Stomach (tissue), 9 donors: ENCODE results near the gene IDH3B. TPM values are rescaled to one million over a fixed set of nuclear protein-coding genes. Genes with fewer than 3 reads are reported as not detected.
"Not testable (repeated sequence)": the region's sequence is repeated elsewhere in the genome, so short reads cannot be mapped to it uniquely, and the experiment has no call there.

Experiments used
- DNase-seq, 2 donors: peaks; one replicate each; pipeline versions ENCODE4 v3.0.0 to v3.0.0-alpha.2; 2013 to 2019
- H3K27ac ChIP-seq, 5 donors: fragments of 200-600 bp in 4 of 5; sonication (generic) in 4 of 5; one replicate each; pipeline ENCODE4 v1.5.1; 2013 to 2019; ENCODE audit warnings: mild to moderate bottlenecking in 1 of 5, moderate library complexity in 1 of 5
- H3K27me3 ChIP-seq, 3 donors: fragments of 200-600 bp; sonication (generic); one replicate each; pipeline ENCODE4 v1.5.1; 2017 to 2019; ENCODE audit warnings: mixed run types in 1 of 3
- H3K36me3 ChIP-seq, 4 donors: fragments of 200-600 bp; sonication (generic); 1 replicate in 3 of 4; 2 replicates in 1 of 4; pipeline ENCODE4 v1.5.1; 2016 to 2019
- H3K4me1 ChIP-seq, 4 donors: fragments of 200-600 bp; sonication (generic); one replicate each; pipeline ENCODE4 v1.5.1; 2016 to 2019
- H3K4me3 ChIP-seq, 4 donors: fragments of 200-600 bp; sonication (generic) in 3 of 4; one replicate each; pipeline ENCODE4 v1.5.1; 2016 to 2019; ENCODE audit warnings: mild to moderate bottlenecking in 1 of 4
- H3K9me3 ChIP-seq, 4 donors: fragments of 200-600 bp; sonication (generic); one replicate each; pipeline ENCODE4 v1.5.1; 2016 to 2019
- EP300 ChIP-seq: sonication (generic); formaldehyde crosslinking; IDR thresholded peaks from one replicate; pipeline ENCODE4 v1.6.1; 2017; ENCODE audit warnings: antibody characterized with exemption
- POLR2A ChIP-seq, 4 donors: fragments of 450-650 bp; IDR thresholded peaks; one replicate each; pipeline ENCODE4 v1.6.1; 2016; ENCODE audit warnings: antibody characterized with exemption in 4 of 4, control low read depth in 2 of 4, mild to moderate bottlenecking in 1 of 4, moderate library complexity in 1 of 4
- POLR2AphosphoS5 ChIP-seq, 3 donors: sonication (generic); formaldehyde crosslinking; IDR thresholded peaks; one replicate each; pipeline ENCODE4 v1.6.1; 2016; ENCODE audit warnings: antibody characterized with exemption in 3 of 3
- WGBS, 5 donors: extraction: QIAGEN DNeasy Blood & Tissue Kit in 3 of 5; methylation state at CpG; one replicate each; pipeline versions ENCODE4 v1.1.5 to v1.1.7; 2013 to 2018; 5-methylcytosine and 5-hydroxymethylcytosine counted together
- intact Hi-C: fragments of 100-400 bp; cut with DNase I; formaldehyde crosslinking; loops from one replicate; pipeline ENCODE4 v1.15.1; 2023; ENCODE audit warnings: low total_unique reads
- polyA plus RNA-seq, 3 donors: library from polyadenylated mRNA; stranded (reverse); fragments of 200-250 nt; gene quantifications; one replicate each; pipeline ENCODE4 v1.2.3, GENCODE V29; 2013
- total RNA-seq, 5 donors: library from RNA; depleted of rRNA; stranded (reverse); fragments of >200 nt; gene quantifications; one replicate each; pipeline versions ENCODE4 v1.1.0 to v1.2.3, GENCODE V29; 2014 to 2016
- TF ChIP-seq, protein P1 (sequence below), 7 experiments: fragments of 450-650 bp in 4 of 7; fragments of 200-600 bp in 3 of 7; sonication (generic) in 3 of 7; IDR thresholded peaks; one replicate each; pipeline ENCODE4 v1.5.1; 2016 to 2019; ENCODE audit warnings: antibody characterized with exemption in 7 of 7, control low read depth in 2 of 7, mild to moderate bottlenecking in 1 of 7
- donor health status: healthy with polysubstance abuse.
- donor health status: Bipolar disorder and iron deficiency.
- donor health status: healthy.

IDH3B gene
- total and polyA plus RNA-seq, 8 donors: 1.8 to 134 (median 81.1) TPM

DNA sequence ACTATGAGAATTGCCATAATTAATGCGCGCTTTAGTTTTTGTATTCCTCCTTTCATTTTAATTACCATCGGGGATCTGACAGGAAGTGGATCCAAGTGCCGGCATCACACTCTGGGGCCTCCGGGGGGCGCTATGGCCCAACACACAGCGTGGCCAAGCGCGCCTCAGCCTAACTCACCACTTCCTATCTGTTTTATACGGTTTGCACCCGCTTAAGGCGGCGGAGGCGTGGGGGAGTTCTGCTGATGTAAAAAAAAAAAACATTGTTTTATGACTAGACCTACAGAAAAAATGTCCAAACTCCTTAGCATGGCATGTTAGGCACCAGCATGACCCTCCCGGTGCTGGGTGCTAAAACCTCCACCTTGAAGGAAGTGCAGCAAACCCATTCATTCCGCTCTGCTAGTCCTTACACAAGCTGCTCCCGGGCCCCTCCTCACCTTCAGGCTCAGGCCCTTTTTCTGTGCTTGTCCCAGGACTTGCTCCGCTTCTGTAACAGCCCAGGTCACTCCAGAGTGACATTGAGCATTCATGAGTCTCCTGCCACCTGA, 24.1 kb upstream of the IDH3B start:
- DNase-seq: peak; percentile 66 to 81
- Histone ChIP-seq H3K27ac (no peak overlapping the region), H3K27me3 (peaks cover 0 to 38% (median 9%) of the 10 kb centered on the region in 3 donors), H3K4me3 (no peak overlapping the region), H3K4me1 (peaks cover 0 to 20% (median 12%) of the 10 kb centered on the region in 4 donors), H3K9me3 (no peaks in the 10 kb centered on the region), H3K36me3 (no peaks in the 10 kb centered on the region)
- intact Hi-C loops: no loop called here
- WGBS, 5 donors: 15 to 23% (median 18%) methylated on average over 18 of the region's 18 CpGs
- TF ChIP-seq POLR2A (IDR thresholded peaks at IDR 0.05): no peak
- TF ChIP-seq POLR2AphosphoS5 (IDR thresholded peaks at IDR 0.05): no peak
- TF ChIP-seq, protein P1, sequence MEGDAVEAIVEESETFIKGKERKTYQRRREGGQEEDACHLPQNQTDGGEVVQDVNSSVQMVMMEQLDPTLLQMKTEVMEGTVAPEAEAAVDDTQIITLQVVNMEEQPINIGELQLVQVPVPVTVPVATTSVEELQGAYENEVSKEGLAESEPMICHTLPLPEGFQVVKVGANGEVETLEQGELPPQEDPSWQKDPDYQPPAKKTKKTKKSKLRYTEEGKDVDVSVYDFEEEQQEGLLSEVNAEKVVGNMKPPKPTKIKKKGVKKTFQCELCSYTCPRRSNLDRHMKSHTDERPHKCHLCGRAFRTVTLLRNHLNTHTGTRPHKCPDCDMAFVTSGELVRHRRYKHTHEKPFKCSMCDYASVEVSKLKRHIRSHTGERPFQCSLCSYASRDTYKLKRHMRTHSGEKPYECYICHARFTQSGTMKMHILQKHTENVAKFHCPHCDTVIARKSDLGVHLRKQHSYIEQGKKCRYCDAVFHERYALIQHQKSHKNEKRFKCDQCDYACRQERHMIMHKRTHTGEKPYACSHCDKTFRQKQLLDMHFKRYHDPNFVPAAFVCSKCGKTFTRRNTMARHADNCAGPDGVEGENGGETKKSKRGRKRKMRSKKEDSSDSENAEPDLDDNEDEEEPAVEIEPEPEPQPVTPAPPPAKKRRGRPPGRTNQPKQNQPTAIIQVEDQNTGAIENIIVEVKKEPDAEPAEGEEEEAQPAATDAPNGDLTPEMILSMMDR (IDR thresholded peaks at IDR 0.05): peak in 5 of 7 experiments; percentile 16 to 53 (median 32)

DNA sequence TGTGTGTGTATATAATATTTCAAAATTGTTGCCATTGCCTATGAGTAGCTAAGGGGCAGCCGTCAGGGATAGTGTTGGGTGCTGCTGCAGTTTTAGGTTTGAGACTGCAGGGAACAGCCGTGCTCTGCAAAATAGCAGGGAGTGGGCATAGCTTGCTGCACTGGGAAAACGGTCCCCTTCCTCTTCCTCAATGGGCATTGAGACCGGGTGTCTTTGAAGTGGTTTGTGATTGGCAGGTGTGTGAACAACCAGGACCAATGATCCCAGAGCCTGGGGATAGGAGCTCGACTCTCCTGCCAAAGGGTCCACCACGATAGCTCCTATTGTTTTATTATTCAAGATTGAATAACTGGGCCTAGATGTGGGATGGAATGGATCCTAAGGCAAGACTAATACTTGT, 23.5 kb upstream of the IDH3B start:
- intact Hi-C loops: no loop called here
- no peaks in the 10 kb centered on the region for H3K36me3 ChIP-seq
- no peak overlapping the region for H3K4me3 ChIP-seq
- TF ChIP-seq, protein P1 (IDR thresholded peaks at IDR 0.05): no peak
- no peak for TF ChIP-seq POLR2A (IDR thresholded peaks at IDR 0.05)
- TF ChIP-seq EP300: no peak
- TF ChIP-seq POLR2AphosphoS5 (IDR thresholded peaks at IDR 0.05): no peak
- H3K27me3 ChIP-seq: peaks cover 0 to 38% (median 9%) of the 10 kb centered on the region in 3 donors
- H3K27ac ChIP-seq: no peak overlapping the region
- 34 to 41% (median 35%) methylated on average over 6 of the region's 6 CpGs for WGBS, 5 donors
- H3K9me3 ChIP-seq: no peaks in the 10 kb centered on the region
- DNase-seq: no peak
- peaks cover 0 to 20% (median 12%) of the 10 kb centered on the region in 4 donors for H3K4me1 ChIP-seq

DNA sequence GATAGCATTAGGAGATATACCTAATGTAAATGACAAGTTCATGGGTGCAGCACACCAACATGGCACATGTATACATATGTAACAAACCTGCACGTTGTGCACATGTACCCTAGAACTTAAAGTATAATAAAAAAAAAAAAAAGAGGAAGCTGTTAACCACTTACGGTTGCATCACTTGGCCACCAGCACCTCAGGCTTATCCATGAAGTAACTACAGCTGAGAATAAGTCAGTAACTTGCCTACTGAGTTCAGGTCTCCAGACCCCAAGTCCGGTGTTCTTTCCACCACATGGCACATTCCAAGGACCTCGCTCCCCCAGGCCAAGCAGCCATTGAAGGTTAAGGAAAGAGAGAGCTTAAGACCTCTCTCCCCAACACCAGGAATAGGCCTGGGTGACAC, 20.8 kb upstream of the IDH3B start:
- H3K4me3 ChIP-seq, intact Hi-C loops, DNase-seq, H3K36me3 ChIP-seq, H3K27ac ChIP-seq, H3K9me3 ChIP-seq: not testable (repeated sequence)
- Histone ChIP-seq H3K4me1 (peaks cover 0 to 10% (median 5%) of the 10 kb centered on the region in 4 donors), H3K27me3 (peaks cover 0 to 33% (median 3%) of the 10 kb centered on the region in 3 donors)
- WGBS, 5 donors: 72 to 86% (median 83%) methylated on average over 4 of the region's 4 CpGs

DNA sequence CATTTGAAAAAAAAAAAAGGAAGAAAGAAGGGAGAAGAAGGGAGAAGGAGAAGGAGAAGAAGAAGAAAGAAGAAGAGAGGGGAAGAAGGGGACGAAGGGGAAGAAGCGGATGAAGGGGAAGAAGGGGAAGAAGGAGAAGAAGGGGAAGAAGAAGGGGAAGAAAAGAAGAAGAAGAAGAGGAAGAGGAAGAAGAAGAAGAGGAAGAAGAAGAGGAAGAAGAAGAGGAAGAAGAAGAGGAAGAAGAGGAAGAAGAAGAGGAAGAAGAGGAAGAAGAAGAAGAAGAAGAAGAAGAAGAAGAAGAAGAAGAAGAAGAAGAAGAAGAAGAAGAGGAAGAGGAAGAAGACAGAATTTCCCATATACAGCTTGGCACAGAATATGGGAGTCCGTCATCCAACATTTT, 18.0 kb upstream of the IDH3B start:
- intact Hi-C loops, H3K4me1 ChIP-seq, H3K36me3 ChIP-seq, H3K9me3 ChIP-seq, H3K4me3 ChIP-seq, H3K27ac ChIP-seq, DNase-seq: not testable (repeated sequence)
- WGBS, 5 donors: 66 to 84% (median 78%) methylated on average over 3 of the region's 3 CpGs
- peaks cover 0 to 24% (median 3%) of the 10 kb centered on the region in 3 donors for H3K27me3 ChIP-seq

DNA sequence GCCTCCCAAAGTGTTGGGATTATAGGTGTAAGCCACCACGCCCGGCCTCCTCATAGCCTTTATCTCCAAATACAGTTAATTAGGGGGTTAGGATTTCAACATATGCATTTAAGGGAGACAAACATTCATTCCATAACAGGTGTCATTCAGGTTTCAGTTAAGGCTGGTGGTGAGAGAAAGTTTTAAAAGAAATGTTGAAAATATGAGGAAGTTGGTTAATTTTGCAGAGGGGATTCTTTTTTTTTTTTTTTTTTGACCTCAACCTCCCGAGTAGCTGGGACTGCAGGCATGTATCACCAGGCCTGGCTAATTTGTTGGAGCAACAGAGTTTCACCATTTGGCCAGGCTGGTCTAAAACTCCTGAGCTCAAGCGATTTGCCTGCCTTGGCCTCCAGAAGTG, 16.0 kb upstream of the IDH3B start:
- no peaks in the 10 kb centered on the region for H3K9me3 ChIP-seq
- peaks cover 0 to 4% (median 0%) of the 10 kb centered on the region in 3 donors for H3K27me3 ChIP-seq
- no peaks in the 10 kb centered on the region for H3K4me1 ChIP-seq
- intact Hi-C loops: no loop called here
- H3K27ac ChIP-seq: no peak overlapping the region
- 75 to 79% (median 78%) methylated on average over 4 of the region's 4 CpGs for WGBS, 5 donors
- H3K4me3 ChIP-seq: no peak overlapping the region
- no peaks in the 10 kb centered on the region for H3K36me3 ChIP-seq
- TF ChIP-seq POLR2AphosphoS5 (IDR thresholded peaks at IDR 0.05) (no peak), EP300 (no peak), POLR2A (IDR thresholded peaks at IDR 0.05) (no peak)
- TF ChIP-seq, protein P1 (IDR thresholded peaks at IDR 0.05): no peak
- DNase-seq: no peak
